ENCODE results near the gene SRP72. TPM values are rescaled to one million over a fixed set of nuclear protein-coding genes. Genes with fewer than 3 reads are reported as not detected.

SRP72 gene
- polyA plus RNA-seq, 1 donor from 2014 or later = 57.0 TPM

DNA sequence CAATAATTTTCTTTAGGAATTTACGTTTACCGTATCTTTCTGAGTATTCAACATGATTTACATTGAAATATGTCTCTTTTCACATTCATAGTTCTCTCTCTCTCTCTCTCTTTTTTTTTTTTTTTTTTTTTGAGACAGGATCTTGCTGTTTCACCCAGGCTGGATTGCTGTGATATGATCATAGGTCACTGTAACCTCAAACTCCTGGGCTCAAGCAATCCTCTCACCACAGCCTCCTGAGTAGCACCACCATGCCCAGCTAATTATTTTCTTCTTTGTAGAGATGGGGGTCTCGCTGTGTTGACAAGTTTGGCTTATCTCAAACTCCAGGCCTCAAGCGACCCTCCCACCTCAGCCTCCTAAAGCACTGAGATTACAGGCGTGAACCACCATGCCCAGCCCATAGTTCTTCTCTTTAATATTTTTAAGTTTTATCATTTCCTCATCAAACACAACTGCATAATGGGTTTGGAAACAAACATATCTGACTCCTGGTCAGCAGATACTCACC is 9.8 kb downstream of the SRP72 start:
- no peaks in the 10 kb centered on the region for H3K79me2 ChIP-seq (replicated peaks; ENCODE audit: insufficient read depth, low read length)
- no peak overlapping the region for H2AFZ ChIP-seq (ENCODE audit: low read depth, low read length)
- H3K4me3 ChIP-seq (ENCODE audit: low read length) = no peak overlapping the region
- no peak overlapping the region for H3K27ac ChIP-seq (ENCODE audit: low read length)
- H3K4me2 ChIP-seq (ENCODE audit: low read length) = no peak overlapping the region
- no peaks in the 10 kb centered on the region for H3F3A ChIP-seq (ENCODE audit: insufficient read depth, low read length, poor library complexity, severe bottlenecking)
- H3K27me3 ChIP-seq (ENCODE audit: insufficient read depth, low read depth, low read length) = no peaks in the 10 kb centered on the region
- TF ChIP-seq, protein P1, sequence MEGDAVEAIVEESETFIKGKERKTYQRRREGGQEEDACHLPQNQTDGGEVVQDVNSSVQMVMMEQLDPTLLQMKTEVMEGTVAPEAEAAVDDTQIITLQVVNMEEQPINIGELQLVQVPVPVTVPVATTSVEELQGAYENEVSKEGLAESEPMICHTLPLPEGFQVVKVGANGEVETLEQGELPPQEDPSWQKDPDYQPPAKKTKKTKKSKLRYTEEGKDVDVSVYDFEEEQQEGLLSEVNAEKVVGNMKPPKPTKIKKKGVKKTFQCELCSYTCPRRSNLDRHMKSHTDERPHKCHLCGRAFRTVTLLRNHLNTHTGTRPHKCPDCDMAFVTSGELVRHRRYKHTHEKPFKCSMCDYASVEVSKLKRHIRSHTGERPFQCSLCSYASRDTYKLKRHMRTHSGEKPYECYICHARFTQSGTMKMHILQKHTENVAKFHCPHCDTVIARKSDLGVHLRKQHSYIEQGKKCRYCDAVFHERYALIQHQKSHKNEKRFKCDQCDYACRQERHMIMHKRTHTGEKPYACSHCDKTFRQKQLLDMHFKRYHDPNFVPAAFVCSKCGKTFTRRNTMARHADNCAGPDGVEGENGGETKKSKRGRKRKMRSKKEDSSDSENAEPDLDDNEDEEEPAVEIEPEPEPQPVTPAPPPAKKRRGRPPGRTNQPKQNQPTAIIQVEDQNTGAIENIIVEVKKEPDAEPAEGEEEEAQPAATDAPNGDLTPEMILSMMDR (IDR thresholded peaks at IDR 0.05; ENCODE audit: poor library complexity, severe bottlenecking) = no peak
- TF ChIP-seq EZH2 (IDR thresholded peaks at IDR 0.05; ENCODE audit: borderline replicate concordance, insufficient read depth, low read length, poor library complexity, severe bottlenecking) = no peak
- peaks cover 18% of the 10 kb centered on the region for H3K36me3 ChIP-seq (ENCODE audit: insufficient read depth, low read length)
- no peak overlapping the region for H3K9ac ChIP-seq (ENCODE audit: low read length)
- H3K9me2 ChIP-seq (ENCODE audit: insufficient read depth, low read length) = no peaks in the 10 kb centered on the region
- no peaks in the 10 kb centered on the region for H3K9me3 ChIP-seq (ENCODE audit: low read length)
- no peaks in the 10 kb centered on the region for H4K20me1 ChIP-seq (ENCODE audit: insufficient read depth)

DNA sequence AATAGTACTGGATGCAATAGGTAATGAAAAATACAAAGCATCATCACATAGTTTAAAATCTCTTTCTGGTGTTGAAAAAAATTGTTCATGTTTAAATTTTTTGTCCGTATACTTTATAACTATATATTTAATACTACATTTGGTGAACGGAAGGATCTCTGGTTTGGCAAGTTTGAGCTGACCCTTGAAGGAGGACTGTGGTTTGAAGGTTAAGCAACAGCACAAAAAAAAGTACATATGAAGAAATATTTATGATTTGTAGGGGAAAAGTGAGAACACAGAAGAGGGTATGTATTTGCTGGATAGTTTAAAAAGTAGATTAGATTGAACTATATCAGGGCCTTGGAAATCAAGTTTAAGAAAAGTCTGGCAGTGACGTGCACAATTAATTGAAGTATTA is 13.3 kb downstream of the SRP72 start:
- Histone ChIP-seq H3K9ac (ENCODE audit: low read length) (no peak overlapping the region), H3F3A (ENCODE audit: insufficient read depth, low read length, poor library complexity, severe bottlenecking) (no peaks in the 10 kb centered on the region), H3K27ac (ENCODE audit: low read length) (no peak overlapping the region), H3K36me3 (ENCODE audit: insufficient read depth, low read length) (peaks cover 15% of the 10 kb centered on the region), H3K27me3 (ENCODE audit: insufficient read depth, low read depth, low read length) (no peaks in the 10 kb centered on the region), H3K4me3 (ENCODE audit: low read length) (no peak overlapping the region), H4K20me1 (ENCODE audit: insufficient read depth) (no peaks in the 10 kb centered on the region), H2AFZ (ENCODE audit: low read depth, low read length) (no peak overlapping the region), H3K79me2 (replicated peaks; ENCODE audit: insufficient read depth, low read length) (no peaks in the 10 kb centered on the region), H3K9me2 (ENCODE audit: insufficient read depth, low read length) (no peaks in the 10 kb centered on the region), H3K9me3 (ENCODE audit: low read length) (no peaks in the 10 kb centered on the region), H3K4me2 (ENCODE audit: low read length) (no peak overlapping the region)
- TF ChIP-seq, protein P1 (IDR thresholded peaks at IDR 0.05; ENCODE audit: poor library complexity, severe bottlenecking) = no peak
- TF ChIP-seq TAF1 (IDR thresholded peaks at IDR 0.05; ENCODE audit: low read depth) (no peak), EZH2 (IDR thresholded peaks at IDR 0.05; ENCODE audit: borderline replicate concordance, insufficient read depth, low read length, poor library complexity, severe bottlenecking) (no peak), MXI1 (conservative IDR thresholded peaks at IDR 0.05; ENCODE audit: poor library complexity, severe bottlenecking) (no peak), EP300 (conservative IDR thresholded peaks at IDR 0.05; ENCODE audit: poor library complexity, severe bottlenecking) (no peak), SMC3 (conservative IDR thresholded peaks at IDR 0.05; ENCODE audit: poor library complexity) (no peak), RAD21 (conservative IDR thresholded peaks at IDR 0.05) (no peak), POLR2AphosphoS5 (IDR thresholded peaks at IDR 0.05) (no peak)
- TF ChIP-seq, protein P2, sequence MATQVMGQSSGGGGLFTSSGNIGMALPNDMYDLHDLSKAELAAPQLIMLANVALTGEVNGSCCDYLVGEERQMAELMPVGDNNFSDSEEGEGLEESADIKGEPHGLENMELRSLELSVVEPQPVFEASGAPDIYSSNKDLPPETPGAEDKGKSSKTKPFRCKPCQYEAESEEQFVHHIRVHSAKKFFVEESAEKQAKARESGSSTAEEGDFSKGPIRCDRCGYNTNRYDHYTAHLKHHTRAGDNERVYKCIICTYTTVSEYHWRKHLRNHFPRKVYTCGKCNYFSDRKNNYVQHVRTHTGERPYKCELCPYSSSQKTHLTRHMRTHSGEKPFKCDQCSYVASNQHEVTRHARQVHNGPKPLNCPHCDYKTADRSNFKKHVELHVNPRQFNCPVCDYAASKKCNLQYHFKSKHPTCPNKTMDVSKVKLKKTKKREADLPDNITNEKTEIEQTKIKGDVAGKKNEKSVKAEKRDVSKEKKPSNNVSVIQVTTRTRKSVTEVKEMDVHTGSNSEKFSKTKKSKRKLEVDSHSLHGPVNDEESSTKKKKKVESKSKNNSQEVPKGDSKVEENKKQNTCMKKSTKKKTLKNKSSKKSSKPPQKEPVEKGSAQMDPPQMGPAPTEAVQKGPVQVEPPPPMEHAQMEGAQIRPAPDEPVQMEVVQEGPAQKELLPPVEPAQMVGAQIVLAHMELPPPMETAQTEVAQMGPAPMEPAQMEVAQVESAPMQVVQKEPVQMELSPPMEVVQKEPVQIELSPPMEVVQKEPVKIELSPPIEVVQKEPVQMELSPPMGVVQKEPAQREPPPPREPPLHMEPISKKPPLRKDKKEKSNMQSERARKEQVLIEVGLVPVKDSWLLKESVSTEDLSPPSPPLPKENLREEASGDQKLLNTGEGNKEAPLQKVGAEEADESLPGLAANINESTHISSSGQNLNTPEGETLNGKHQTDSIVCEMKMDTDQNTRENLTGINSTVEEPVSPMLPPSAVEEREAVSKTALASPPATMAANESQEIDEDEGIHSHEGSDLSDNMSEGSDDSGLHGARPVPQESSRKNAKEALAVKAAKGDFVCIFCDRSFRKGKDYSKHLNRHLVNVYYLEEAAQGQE (IDR thresholded peaks at IDR 0.05; ENCODE audit: borderline replicate concordance) = no peak

Measured in neural cell (in vitro differentiated cells).